SK-N-SH (cell line): ENCODE results near the gene EEA1. TPM values are rescaled to one million over a fixed set of nuclear protein-coding genes. Genes with fewer than 3 reads are reported as not detected.

Experiments
- CTCF ChIA-PET: fragments of 300-600, 350-600 bp; formaldehyde crosslinking; extraction: SDS; loops from one replicate; lab custom pipeline; 2021; lab: Yijun Ruan, JAX
- POLR2A ChIA-PET: fragments of 350-600 bp; sonication (Branson Sonifier 250); formaldehyde crosslinking; extraction: SDS; loops from one replicate; lab custom pipeline; 2020; ENCODE audit warnings: antibody characterized with exemption, inconsistent platforms; lab: Yijun Ruan, JAX
- DNase-seq: peaks from one replicate; pipeline ENCODE4 v3.0.0; 2012
- H2AFZ ChIP-seq: fragments of 200-600 bp; sonication (generic); 2 replicates; pipeline ENCODE4 v1.8.1; 2016; ENCODE audit warnings: antibody characterized with exemption, mild to moderate bottlenecking, low read depth
- H3F3A ChIP-seq: fragments of 200-600 bp; sonication (generic); replicated peaks from 2 replicates; pipeline ENCODE3; 2016; ENCODE audit warnings: antibody characterized with exemption, mild to moderate bottlenecking; ENCODE audit not compliant: insufficient read depth
- H3K27ac ChIP-seq, 2 experiments: fragments of 200-500 bp in 1 of 2; fragments of 200-600 bp in 1 of 2; sonication (Bioruptor generic) in 1 of 2; sonication (generic), shearing (Covaris generic) in 1 of 2; 2 replicates each; pipeline versions ENCODE4 v1.5.1 to v1.6.1; 2014 to 2016; ENCODE audit warnings: low read depth in 2 of 2, inconsistent platforms in 1 of 2, low read length in 1 of 2, mild to moderate bottlenecking in 1 of 2, mixed read lengths in 1 of 2
- H3K27me3 ChIP-seq: fragments of 200-600 bp; sonication (generic), shearing (Covaris generic); 2 replicates; pipeline ENCODE4 v1.6.1; 2016; ENCODE audit warnings: mixed run types; ENCODE audit not compliant: insufficient read depth
- H3K36me3 ChIP-seq, 2 experiments: fragments of 200-500 bp in 1 of 2; fragments of 200-600 bp in 1 of 2; sonication (Bioruptor generic) in 1 of 2; sonication (generic) in 1 of 2; replicated peaks in 1 of 2; 2 replicates each; pipeline versions ENCODE3 to v1.5.1; 2014 to 2016; ENCODE audit warnings: low read length in 1 of 2, mild to moderate bottlenecking in 1 of 2; ENCODE audit not compliant: insufficient read depth in 2 of 2, control insufficient read depth in 1 of 2
- H3K4me1 ChIP-seq, 2 experiments: fragments of 200-500 bp in 1 of 2; fragments of 200-600 bp in 1 of 2; sonication (Bioruptor generic) in 1 of 2; sonication (generic), shearing (Covaris generic) in 1 of 2; 2 replicates each; pipeline versions ENCODE4 v1.5.1 to v1.6.1; 2014 to 2016; ENCODE audit warnings: low read depth in 1 of 2, low read length in 1 of 2, mixed run types in 1 of 2; ENCODE audit not compliant: insufficient read depth in 2 of 2, control insufficient read depth in 1 of 2
- H3K4me2 ChIP-seq: fragments of 200-600 bp; sonication (generic), shearing (Covaris generic); 2 replicates; pipeline ENCODE4 v1.6.1; 2017; ENCODE audit warnings: mixed run types
- H3K4me3 ChIP-seq, 2 experiments: fragments of 200-500 bp in 1 of 2; fragments of 200-600 bp in 1 of 2; sonication (Bioruptor generic) in 1 of 2; sonication (generic), shearing (Covaris generic) in 1 of 2; 2 replicates each; pipeline versions ENCODE4 v1.5.1 to v1.8.1; 2014 to 2016; ENCODE audit warnings: low read depth in 2 of 2, inconsistent platforms in 1 of 2, low read length in 1 of 2, mild to moderate bottlenecking in 1 of 2, mixed read lengths in 1 of 2, moderate library complexity in 1 of 2
- H3K79me2 ChIP-seq: fragments of 200-600 bp; sonication (generic); 2 replicates; pipeline ENCODE4 v1.8.1; 2017; ENCODE audit warnings: mild to moderate bottlenecking; ENCODE audit not compliant: insufficient read depth
- H3K9ac ChIP-seq: fragments of 200-600 bp; sonication (generic); 2 replicates; pipeline ENCODE4 v1.6.1; 2017; ENCODE audit warnings: mixed run types
- H3K9me2 ChIP-seq: fragments of 200-600 bp; sonication (generic); 2 replicates; pipeline ENCODE4 v1.6.1; 2017; ENCODE audit warnings: mixed run types
- H3K9me3 ChIP-seq: fragments of 200-600 bp; sonication (generic); 2 replicates; pipeline ENCODE4 v1.6.1; 2017; ENCODE audit warnings: mixed run types, mild to moderate bottlenecking, moderate library complexity
- H4K20me1 ChIP-seq: fragments of 200-600 bp; sonication (generic); 2 replicates; pipeline ENCODE4 v1.6.1; 2017; ENCODE audit warnings: mild to moderate bottlenecking, mixed run types; ENCODE audit not compliant: insufficient read depth
- CHD2 ChIP-seq: fragments of 150-350 bp; IDR thresholded peaks from 2 replicates; pipeline ENCODE4 v1.6.1; 2018; ENCODE audit warnings: low read length; ENCODE audit not compliant: partially characterized antibody
- ELF1 ChIP-seq: IDR thresholded peaks from 2 replicates; pipeline ENCODE4 v1.4.0; 2012
- EZH2phosphoT487 ChIP-seq: fragments of 200-600 bp; sonication (generic); IDR thresholded peaks from 2 replicates; pipeline ENCODE4 v1.6.1; 2017; ENCODE audit warnings: low read depth, mixed run types, mild to moderate bottlenecking, antibody characterized with exemption, moderate library complexity, borderline replicate concordance
- FOSL2 ChIP-seq: IDR thresholded peaks from 2 replicates; pipeline ENCODE4 v1.4.0; 2012; ENCODE audit warnings: low read depth, mild to moderate bottlenecking, moderate library complexity, borderline replicate concordance
- GATA2 ChIP-seq: sonication (generic); formaldehyde crosslinking; IDR thresholded peaks from 2 replicates; pipeline ENCODE4 v1.5.0; 2020; ENCODE audit warnings: mild to moderate bottlenecking, missing genetic modification reagents
- MXI1 ChIP-seq: IDR thresholded peaks from 2 replicates; pipeline ENCODE4 v1.6.1; 2012; ENCODE audit warnings: mild to moderate bottlenecking, low read depth, low read length, improper control_type of control experiment
- NFIC ChIP-seq: IDR thresholded peaks from 2 replicates; pipeline ENCODE4 v1.4.0; 2012; ENCODE audit warnings: borderline replicate concordance
- POLR2AphosphoS5 ChIP-seq: IDR thresholded peaks from 2 replicates; pipeline ENCODE4 v1.6.1; 2012; ENCODE audit warnings: low read depth, low read length
- RAD21 ChIP-seq: IDR thresholded peaks from 2 replicates; pipeline ENCODE4 v1.6.1; 2012; ENCODE audit warnings: mild to moderate bottlenecking, low read length
- RFX5 ChIP-seq: IDR thresholded peaks from 2 replicates; pipeline ENCODE4 v1.6.1; 2012; ENCODE audit warnings: mild to moderate bottlenecking, improper control_type of control experiment, low read length
- RXRA ChIP-seq: IDR thresholded peaks from 2 replicates; pipeline ENCODE4 v1.4.0; 2012; ENCODE audit warnings: low read depth, mild to moderate bottlenecking, borderline replicate concordance
- SIN3A ChIP-seq: IDR thresholded peaks from 2 replicates; pipeline ENCODE4 v1.6.1; 2012; ENCODE audit warnings: low read depth, mild to moderate bottlenecking, low read length, moderate library complexity, borderline replicate concordance
- SMC3 ChIP-seq: IDR thresholded peaks from 2 replicates; pipeline ENCODE4 v1.6.1; 2012; ENCODE audit warnings: low read depth, low read length, improper control_type of control experiment
- TAF1 ChIP-seq: IDR thresholded peaks from 2 replicates; pipeline ENCODE4 v1.6.1; 2012; ENCODE audit warnings: low read depth, mild to moderate bottlenecking, low read length, moderate library complexity, borderline replicate concordance
- TEAD4 ChIP-seq: IDR thresholded peaks from 2 replicates; pipeline ENCODE4 v1.4.0; 2012; ENCODE audit warnings: mild to moderate bottlenecking, borderline replicate concordance; ENCODE audit not compliant: insufficient read depth
- WGBS: methylation state at CpG from one replicate; pipeline ENCODE4 v1.1.6; 2017; ENCODE audit warnings: low lambda C conversion rate; 5-methylcytosine and 5-hydroxymethylcytosine counted together
- polyA plus RNA-seq, 3 experiments: library from polyadenylated mRNA; depleted of rRNA; stranded (reverse); fragments of >200 nt; gene quantifications; 2 replicates each; pipeline ENCODE4 v1.2.3, GENCODE V29; 2012
- TF ChIP-seq, protein P1 (sequence below): IDR thresholded peaks from 2 replicates; pipeline ENCODE4 v1.4.0; 2012; ENCODE audit warnings: low read depth, borderline replicate concordance
- TF ChIP-seq, protein P2 (sequence below): fragments of 200-600 bp; sonication (generic); IDR thresholded peaks from 2 replicates; pipeline ENCODE4 v1.6.1; 2017; ENCODE audit warnings: antibody characterized with exemption, mild to moderate bottlenecking, moderate library complexity
- TF ChIP-seq, protein P3 (sequence below): IDR thresholded peaks from 2 replicates; pipeline ENCODE4 v1.4.0; 2012; ENCODE audit warnings: low read depth
- TF ChIP-seq, protein P4 (sequence below): fragments of 150-350 bp; IDR thresholded peaks from 2 replicates; pipeline ENCODE4 v1.6.1; 2017; ENCODE audit warnings: antibody characterized with exemption, low read length, low read depth, borderline replicate concordance

Gene EEA1
- polyA plus RNA-seq, 1 of the 3 experiments (the other 2 are of a cell fraction): 1.5 TPM

DNA sequence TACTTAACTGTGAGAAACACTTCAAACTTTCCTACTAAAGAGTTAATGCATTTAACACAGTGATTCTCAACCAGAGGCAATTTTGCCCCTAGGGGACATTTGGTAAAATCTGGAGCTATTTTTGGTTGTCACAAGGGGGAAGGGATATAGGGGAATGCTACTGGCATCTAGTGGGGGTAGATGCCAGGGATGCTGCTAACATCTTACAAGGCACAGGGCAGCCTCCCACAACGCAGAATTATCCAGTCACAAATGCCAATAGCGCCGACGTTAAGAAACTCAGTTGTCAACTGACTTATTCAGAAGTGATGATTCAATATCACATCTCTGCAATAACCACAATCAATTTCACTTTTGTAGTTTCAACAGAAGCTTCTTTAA, 2.0 kb downstream of the EEA1 start (continued):
- TF ChIP-seq SMC3: no peak

DNA sequence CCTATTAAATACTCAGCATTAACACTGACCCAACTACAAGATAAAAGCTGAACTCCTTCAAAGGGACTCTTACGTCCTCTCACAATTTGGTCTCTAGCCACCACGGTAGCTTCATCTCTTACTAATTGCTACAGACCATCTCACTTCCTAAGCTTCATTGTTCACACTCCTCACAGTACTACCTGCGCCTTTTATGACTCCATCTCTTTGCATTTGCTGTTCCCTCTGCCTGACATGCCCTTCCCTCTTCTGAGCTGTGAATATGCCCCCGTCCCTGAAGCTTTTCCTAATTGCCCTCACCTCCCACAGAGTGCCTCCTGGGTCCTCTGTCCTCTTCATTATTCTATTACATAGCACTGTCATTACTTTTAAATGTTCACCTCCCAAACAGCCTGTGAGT, 2.5 kb downstream of the EEA1 start:
- Histone ChIP-seq H3K9me2 (no peaks in the 10 kb centered on the region), H3K27ac (peak overlapping the region in 1 of 2 experiments; percentile 93; a peak in 2 of 4 replicates), H3K9me3 (no peaks in the 10 kb centered on the region), H3F3A (peaks cover 24% of the 10 kb centered on the region), H3K36me3 (peaks cover 0 to 7% of the 10 kb centered on the region in 2 experiments), H2AFZ (no peak overlapping the region), H3K4me2 (peak overlapping the region; percentile 74), H3K27me3 (no peaks in the 10 kb centered on the region), H3K4me3 (peak overlapping the region in 1 of 2 experiments; percentile 73; a peak in 2 of 4 replicates), H3K79me2 (peaks cover 70% of the 10 kb centered on the region), H4K20me1 (peaks cover 31% of the 10 kb centered on the region), H3K9ac (peak overlapping the region; percentile 16; the same call in 1 of the 2 replicates), H3K4me1 (peaks cover 11 to 14% of the 10 kb centered on the region in 2 experiments; a peak in 3 of 4 replicates)
- WGBS: 94% methylated on average over 4 of the region's 4 CpGs
- CTCF ChIA-PET: interaction anchor here (0.6 to 1.8 kb wide), 5 partner anchors 11 to 1913 kb away, joined by 3 to 5 read pairs (median 3); no protein-coding TSS in a partner anchor
- POLR2A ChIA-PET: no interaction called here
- TF ChIP-seq MXI1 (no peak), FOSL2 (no peak), ELF1 (no peak), EZH2phosphoT487 (no peak), SIN3A (no peak), RXRA (no peak), TAF1 (no peak), TEAD4 (no peak), NFIC (no peak), CHD2 (no peak), POLR2AphosphoS5 (no peak), RAD21 (no peak), GATA2 (CRISPR knock-in tag) (no peak), RFX5 (no peak)
- TF ChIP-seq, protein P1, sequence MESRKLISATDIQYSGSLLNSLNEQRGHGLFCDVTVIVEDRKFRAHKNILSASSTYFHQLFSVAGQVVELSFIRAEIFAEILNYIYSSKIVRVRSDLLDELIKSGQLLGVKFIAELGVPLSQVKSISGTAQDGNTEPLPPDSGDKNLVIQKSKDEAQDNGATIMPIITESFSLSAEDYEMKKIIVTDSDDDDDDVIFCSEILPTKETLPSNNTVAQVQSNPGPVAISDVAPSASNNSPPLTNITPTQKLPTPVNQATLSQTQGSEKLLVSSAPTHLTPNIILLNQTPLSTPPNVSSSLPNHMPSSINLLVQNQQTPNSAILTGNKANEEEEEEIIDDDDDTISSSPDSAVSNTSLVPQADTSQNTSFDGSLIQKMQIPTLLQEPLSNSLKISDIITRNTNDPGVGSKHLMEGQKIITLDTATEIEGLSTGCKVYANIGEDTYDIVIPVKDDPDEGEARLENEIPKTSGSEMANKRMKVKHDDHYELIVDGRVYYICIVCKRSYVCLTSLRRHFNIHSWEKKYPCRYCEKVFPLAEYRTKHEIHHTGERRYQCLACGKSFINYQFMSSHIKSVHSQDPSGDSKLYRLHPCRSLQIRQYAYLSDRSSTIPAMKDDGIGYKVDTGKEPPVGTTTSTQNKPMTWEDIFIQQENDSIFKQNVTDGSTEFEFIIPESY: no peak
- TF ChIP-seq, protein P2, sequence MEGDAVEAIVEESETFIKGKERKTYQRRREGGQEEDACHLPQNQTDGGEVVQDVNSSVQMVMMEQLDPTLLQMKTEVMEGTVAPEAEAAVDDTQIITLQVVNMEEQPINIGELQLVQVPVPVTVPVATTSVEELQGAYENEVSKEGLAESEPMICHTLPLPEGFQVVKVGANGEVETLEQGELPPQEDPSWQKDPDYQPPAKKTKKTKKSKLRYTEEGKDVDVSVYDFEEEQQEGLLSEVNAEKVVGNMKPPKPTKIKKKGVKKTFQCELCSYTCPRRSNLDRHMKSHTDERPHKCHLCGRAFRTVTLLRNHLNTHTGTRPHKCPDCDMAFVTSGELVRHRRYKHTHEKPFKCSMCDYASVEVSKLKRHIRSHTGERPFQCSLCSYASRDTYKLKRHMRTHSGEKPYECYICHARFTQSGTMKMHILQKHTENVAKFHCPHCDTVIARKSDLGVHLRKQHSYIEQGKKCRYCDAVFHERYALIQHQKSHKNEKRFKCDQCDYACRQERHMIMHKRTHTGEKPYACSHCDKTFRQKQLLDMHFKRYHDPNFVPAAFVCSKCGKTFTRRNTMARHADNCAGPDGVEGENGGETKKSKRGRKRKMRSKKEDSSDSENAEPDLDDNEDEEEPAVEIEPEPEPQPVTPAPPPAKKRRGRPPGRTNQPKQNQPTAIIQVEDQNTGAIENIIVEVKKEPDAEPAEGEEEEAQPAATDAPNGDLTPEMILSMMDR: no peak
- TF ChIP-seq, protein P3, sequence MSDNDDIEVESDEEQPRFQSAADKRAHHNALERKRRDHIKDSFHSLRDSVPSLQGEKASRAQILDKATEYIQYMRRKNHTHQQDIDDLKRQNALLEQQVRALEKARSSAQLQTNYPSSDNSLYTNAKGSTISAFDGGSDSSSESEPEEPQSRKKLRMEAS: no peak
- TF ChIP-seq, protein P4, sequence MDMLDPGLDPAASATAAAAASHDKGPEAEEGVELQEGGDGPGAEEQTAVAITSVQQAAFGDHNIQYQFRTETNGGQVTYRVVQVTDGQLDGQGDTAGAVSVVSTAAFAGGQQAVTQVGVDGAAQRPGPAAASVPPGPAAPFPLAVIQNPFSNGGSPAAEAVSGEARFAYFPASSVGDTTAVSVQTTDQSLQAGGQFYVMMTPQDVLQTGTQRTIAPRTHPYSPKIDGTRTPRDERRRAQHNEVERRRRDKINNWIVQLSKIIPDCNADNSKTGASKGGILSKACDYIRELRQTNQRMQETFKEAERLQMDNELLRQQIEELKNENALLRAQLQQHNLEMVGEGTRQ: no peak
- DNase-seq: no peak
